HTR-8/SVneo (cell line): ENCODE results near the gene MAP3K21.

Experiments
- DNase-seq: peaks from one replicate; pipeline ENCODE4 v3.0.0; 2011; ENCODE audit warnings: low spot score, mixed read lengths; ENCODE audit not compliant: insufficient read length
- FAIRE-seq: peaks from 2 replicates; lab custom pipeline; 2011; peaks lifted over from hg19 to GRCh38; lab: Jason Lieb, UNC

Gene MAP3K21

GRCh38 chr1:233427907-233428306, 100.4 kb downstream of the MAP3K21 start:
- DNase-seq (no peak), FAIRE-seq (no peak)

- FAIRE-seq = no peak
- no peak for DNase-seq
These were observed 104.4 kb downstream of the MAP3K21 start for GRCh38 chr1:233431753-233432403.

- FAIRE-seq (no peak), DNase-seq (no peak)
These were observed 105.4 kb downstream of the MAP3K21 start for GRCh38 chr1:233432916-233433315.

- FAIRE-seq = no peak
- DNase-seq = no peak
These were observed 106.1 kb downstream of the MAP3K21 start for GRCh38 chr1:233433436-233434210.
